Stimulated activated CD4-positive, alpha-beta T cell treated with anti-CD3 and anti-CD28 coated beads, Interleukin-4, amount 100 ng/mL, for 1 hour (primary cell): ENCODE results near the gene IL17RD.

Experiments used
- DNase-seq: peaks from one replicate; pipeline ENCODE4 v3.0.0-alpha.2; 2020

Gene IL17RD

GRCh38 chr3:57158813-57159738 lies 6.1 kb downstream of the IL17RD start:
- DNase-seq, result no peak

- DNase-seq, result no peak
Observed at GRCh38 chr3:57158325-57158724, 6.8 kb downstream of the IL17RD start.

GRCh38 chr3:57157545-57157944 lies 7.6 kb downstream of the IL17RD start:
- no peak for DNase-seq

- no peak for DNase-seq
Observed at GRCh38 chr3:57155310-57155643, 9.9 kb downstream of the IL17RD start.

- DNase-seq, result no peak
Observed at GRCh38 chr3:57154470-57155309, 10.5 kb downstream of the IL17RD start.

- no peak for DNase-seq
Observed at GRCh38 chr3:57152151-57153143, 12.7 kb downstream of the IL17RD start.

GRCh38 chr3:57151749-57152148 lies 13.4 kb downstream of the IL17RD start:
- DNase-seq, result no peak

GRCh38 chr3:57151021-57151449 lies 14.1 kb downstream of the IL17RD start:
- no peak for DNase-seq

- no peak for DNase-seq
Observed at GRCh38 chr3:57150113-57150581, 15.0 kb downstream of the IL17RD start.

GRCh38 chr3:57147071-57147470 lies 18.1 kb downstream of the IL17RD start:
- no peak for DNase-seq

- no peak for DNase-seq
Observed at GRCh38 chr3:57145852-57146251, 19.3 kb downstream of the IL17RD start.

- no peak for DNase-seq
Observed at GRCh38 chr3:57144952-57145351, 20.2 kb downstream of the IL17RD start.

GRCh38 chr3:57143886-57144459 lies 21.2 kb downstream of the IL17RD start:
- DNase-seq, result no peak

GRCh38 chr3:57142411-57142723 lies 22.8 kb downstream of the IL17RD start:
- no peak for DNase-seq

- DNase-seq, result no peak
Observed at GRCh38 chr3:57141719-57142410, 23.3 kb downstream of the IL17RD start.

- no peak for DNase-seq
Observed at GRCh38 chr3:57140894-57141293, 24.3 kb downstream of the IL17RD start.

- DNase-seq, result no peak
Observed at GRCh38 chr3:57135964-57136719, 29.0 kb downstream of the IL17RD start.

GRCh38 chr3:57133157-57133556 lies 32.0 kb downstream of the IL17RD start:
- DNase-seq, result no peak

GRCh38 chr3:57132674-57133073 lies 32.5 kb downstream of the IL17RD start:
- no peak for DNase-seq

- no peak for DNase-seq
Observed at GRCh38 chr3:57131210-57131588, 34.0 kb downstream of the IL17RD start.
